GM12878 (cell line): ENCODE results near the gene THSD4. TPM values are rescaled to one million over a fixed set of nuclear protein-coding genes. Genes with fewer than 3 reads are reported as not detected.

ENCODE experiments used
- ATAC-seq: fragments of 200-7000 bp; cut with Tn5 transposase; 3 replicates; pipeline ENCODE4 v1.9.1; 2020; ENCODE audit warnings: mild to moderate bottlenecking, moderate library complexity
- BruUV-seq: library from RNA; stranded (reverse); fragments of 400-500 nt; replicated peaks from 2 replicates; lab custom pipeline; 2021; lab: Mats Ljungman, UMichigan
- CTCF ChIA-PET: fragments of 300-600 bp; sonication (Branson Sonifier 250); formaldehyde crosslinking; extraction: SDS; loops from one replicate; lab custom pipeline; 2021; ENCODE audit warnings: inconsistent platforms; lab: Yijun Ruan, JAX
- POLR2A ChIA-PET: fragments of 350-600 bp; formaldehyde crosslinking; extraction: SDS; loops from one replicate; lab custom pipeline; 2021; ENCODE audit warnings: inconsistent platforms; lab: Charles Lee
- RAD21 ChIA-PET: fragments of 300-600 bp; sonication (Branson Sonifier 250); formaldehyde crosslinking; loops from one replicate; lab custom pipeline; 2023; ENCODE audit warnings: antibody characterized with exemption; ENCODE audit not compliant: unreplicated experiment; lab: Charles Lee
- SMC1A ChIA-PET: fragments of 300-600 bp; sonication (Branson Sonifier 250); formaldehyde crosslinking; loops from one replicate; lab custom pipeline; 2023; ENCODE audit not compliant: unreplicated experiment, uncharacterized antibody; lab: Charles Lee
- DNase-seq: peaks from one replicate; pipeline ENCODE4 v3.0.0-alpha.2; 2011; ENCODE audit warnings: low read depth, low spot score
- FAIRE-seq: peaks from 3 replicates; lab custom pipeline; 2011; peaks lifted over from hg19 to GRCh38; lab: Jason Lieb, UNC
- H2AFZ ChIP-seq: 2 replicates; pipeline ENCODE4 v1.6.0; 2011; ENCODE audit warnings: low read depth, low read length, control low read depth; ENCODE audit not compliant: control insufficient read depth
- H3K27ac ChIP-seq: 2 replicates; pipeline ENCODE4 v1.5.1; 2011; ENCODE audit warnings: control low read depth; ENCODE audit not compliant: control insufficient read depth, insufficient read depth
- H3K27me3 ChIP-seq, 2 experiments: replicated peaks in 1 of 2; 2 replicates each; pipeline versions ENCODE4 v1.6.0 to v1.6.1; 2011; ENCODE audit warnings: low read length in 1 of 2; ENCODE audit not compliant: control insufficient read depth in 2 of 2, insufficient read depth in 2 of 2
- H3K36me3 ChIP-seq, 2 experiments: 2 replicates each; pipeline ENCODE4 v1.5.1; 2011; ENCODE audit warnings: low read length in 1 of 2; ENCODE audit not compliant: control insufficient read depth in 2 of 2, insufficient read depth in 2 of 2
- H3K4me1 ChIP-seq: 2 replicates; pipeline ENCODE4 v1.6.1; 2011; ENCODE audit warnings: mild to moderate bottlenecking, low read length, moderate library complexity, mixed read lengths; ENCODE audit not compliant: control insufficient read depth, insufficient read depth
- H3K4me2 ChIP-seq: 2 replicates; pipeline ENCODE4 v1.6.0; 2011; ENCODE audit warnings: control low read depth; ENCODE audit not compliant: control insufficient read depth, insufficient read depth
- H3K4me3 ChIP-seq: fragments of 200-600 bp; sonication (generic); 2 replicates; pipeline ENCODE4 v1.5.1; 2016
- H3K79me2 ChIP-seq: 2 replicates; pipeline ENCODE4 v1.6.0; 2011; ENCODE audit warnings: low read length; ENCODE audit not compliant: control insufficient read depth, insufficient read depth
- H3K9ac ChIP-seq: 2 replicates; pipeline ENCODE4 v1.8.0; 2011; ENCODE audit warnings: low read length, control low read depth, mixed read lengths; ENCODE audit not compliant: control insufficient read depth, insufficient read depth
- H3K9me3 ChIP-seq: replicated peaks from 3 replicates; pipeline ENCODE4 v1.5.1; 2011; ENCODE audit warnings: mild to moderate bottlenecking, low read length; ENCODE audit not compliant: control insufficient read depth, insufficient read depth
- H4K20me1 ChIP-seq: 2 replicates; pipeline ENCODE4 v1.6.0; 2011; ENCODE audit not compliant: control insufficient read depth, insufficient read depth
- CREM ChIP-seq: IDR thresholded peaks from 2 replicates; pipeline ENCODE4 v1.6.1; 2014; ENCODE audit warnings: antibody characterized with exemption, low read depth
- E2F4 ChIP-seq: IDR thresholded peaks from 2 replicates; pipeline ENCODE4 v1.6.1; 2012; ENCODE audit warnings: low read depth, low read length, improper control_type of control experiment
- ESRRA ChIP-seq: IDR thresholded peaks from 2 replicates; pipeline ENCODE4 v1.6.1; 2012; ENCODE audit warnings: mild to moderate bottlenecking, low read length, improper control_type of control experiment
- ETV6 ChIP-seq, 2 experiments: fragments of 450-650 bp in 1 of 2; IDR thresholded peaks in 1 of 2; conservative IDR thresholded peaks in 1 of 2; 2 replicates each; pipeline ENCODE4 v1.6.1; 2014; ENCODE audit warnings: antibody characterized with exemption in 1 of 2, borderline replicate concordance in 1 of 2, low read depth in 1 of 2, mild to moderate bottlenecking in 1 of 2, moderate library complexity in 1 of 2
- HSF1 ChIP-seq: fragments of 150-350 bp; IDR thresholded peaks from 2 replicates; pipeline ENCODE4 v1.6.1; 2014; ENCODE audit warnings: mild to moderate bottlenecking, low read depth, low read length
- JUND ChIP-seq: IDR thresholded peaks from 2 replicates; pipeline ENCODE4 v1.6.1; 2012; ENCODE audit warnings: low read depth, mild to moderate bottlenecking, low read length, improper control_type of control experiment, moderate library complexity
- MEF2A ChIP-seq: IDR thresholded peaks from 2 replicates; pipeline ENCODE4 v1.6.1; 2011; ENCODE audit warnings: low read depth, mild to moderate bottlenecking, low read length, moderate library complexity; ENCODE audit not compliant: insufficient read depth
- MYC ChIP-seq: IDR thresholded peaks from 2 replicates; pipeline ENCODE4 v1.6.1; 2011; ENCODE audit warnings: mild to moderate bottlenecking, low read length, moderate library complexity, inconsistent platforms; ENCODE audit not compliant: insufficient read depth, insufficient replicate concordance, insufficient read length, severe bottlenecking
- NFYA ChIP-seq: IDR thresholded peaks from 2 replicates; pipeline ENCODE4 v1.6.1; 2011; ENCODE audit warnings: low read depth, mild to moderate bottlenecking, low read length, improper control_type of control experiment, borderline replicate concordance
- NR2C2 ChIP-seq: IDR thresholded peaks from 2 replicates; pipeline ENCODE4 v1.6.1; 2011; ENCODE audit warnings: borderline replicate concordance, low read depth; ENCODE audit not compliant: control insufficient read depth, insufficient read length
- RBBP5 ChIP-seq: fragments of 200-600 bp; sonication (generic); conservative IDR thresholded peaks from 2 replicates; pipeline ENCODE4 v1.6.1; 2016
- RCOR1 ChIP-seq: conservative IDR thresholded peaks from 2 replicates; pipeline ENCODE4 v1.6.1; 2012; ENCODE audit warnings: low read depth, low read length, improper control_type of control experiment
- RFX5 ChIP-seq: IDR thresholded peaks from 2 replicates; pipeline ENCODE4 v1.6.1; 2011; ENCODE audit warnings: low read depth, low read length, improper control_type of control experiment
- SIN3A ChIP-seq: IDR thresholded peaks from 2 replicates; pipeline ENCODE4 v1.6.1; 2012; ENCODE audit warnings: low read depth, low read length, improper control_type of control experiment
- SUZ12 ChIP-seq: fragments of 200-600 bp; sonication (generic); IDR thresholded peaks from one replicate; pipeline ENCODE4 v1.6.1; 2018; ENCODE audit warnings: antibody characterized with exemption, mild to moderate bottlenecking; ENCODE audit not compliant: unreplicated experiment
- ZNF274 ChIP-seq: IDR thresholded peaks from one replicate; pipeline ENCODE4 v1.8.0; 2011; ENCODE audit not compliant: insufficient read length, insufficient read depth
- ZNF384 ChIP-seq: IDR thresholded peaks from 2 replicates; pipeline ENCODE4 v1.6.1; 2012; ENCODE audit warnings: low read depth, mild to moderate bottlenecking, low read length, improper control_type of control experiment, borderline replicate concordance
- ZSCAN29 ChIP-seq: fragments of 450-650 bp; IDR thresholded peaks from 2 replicates; pipeline ENCODE4 v1.6.1; 2017; ENCODE audit warnings: mild to moderate bottlenecking, moderate library complexity
- WGBS: methylation state at CpG from one replicate; pipeline ENCODE4 v1.1.6; 2016; ENCODE audit warnings: low lambda C conversion rate; ENCODE audit not compliant: insufficient replicate concordance, insufficient coverage; ENCODE audit errors: missing lambda C conversion rate; 5-methylcytosine and 5-hydroxymethylcytosine counted together
- in situ Hi-C: fragments of 300-500 bp; cut with MboI; formaldehyde crosslinking; loops from 9 replicates; pipeline ENCODE4 v1.14.3; 2018; ENCODE audit warnings: mixed read lengths
- intact Hi-C: fragments of 100-400 bp; cut with micrococcal nuclease; formaldehyde crosslinking; loops from one replicate; pipeline ENCODE4 v1.14.2; 2022; ENCODE audit not compliant: unreplicated experiment
- polyA plus RNA-seq, 11 experiments: library from polyadenylated mRNA; depleted of rRNA in 4 of 11; unstranded in 6 of 11; stranded (reverse) in 5 of 11; fragments of >200 nt; fragmentation: Nextera tagmentation in 4 of 11; fragmentation: Illumina TruSeq in 1 of 11; extraction: Ambion mirVana in 4 of 11; extraction: Trizol in 1 of 11; gene quantifications; 1 replicate in 1 of 11; 2 replicates in 10 of 11; pipeline versions ENCODE4 v1.2.1 to v1.2.3, GENCODE V29; 2011 to 2016; ENCODE audit warnings: inconsistent platforms in 2 of 11, missing spikeins in 2 of 11, low read depth in 1 of 11
- total RNA-seq, 4 experiments: library from RNA; depleted of rRNA in 3 of 4; stranded (reverse); fragments of >200 nt in 3 of 4; fragmentation: Illumina TruSeq in 1 of 4; extraction: Trizol in 1 of 4; gene quantifications; 2 replicates each; pipeline versions ENCODE4 v1.2.1 to v1.2.3, GENCODE V29; 2013 to 2021
- TF ChIP-seq, protein P1 (sequence below): IDR thresholded peaks from 2 replicates; pipeline ENCODE4 v1.6.1; 2011; ENCODE audit warnings: borderline replicate concordance, low read depth, mild to moderate bottlenecking, moderate library complexity, mixed read lengths, low read length; ENCODE audit not compliant: insufficient read depth; ENCODE audit errors: extremely low read length

THSD4 gene
- total and polyA plus RNA-seq, 10 of the 15 experiments (the other 5 are each of a cell fraction or from before 2014, with no cell fraction given): 0.04 to 0.13 (median 0.05) TPM; not detected in 7

GRCh38 chr15:71223516-71223915 lies 108.2 kb downstream of the THSD4 start:
- Histone ChIP-seq H3K27me3 (no peaks in the 10 kb centered on the region), H3K4me1 (no peaks in the 10 kb centered on the region), H3K9me3 (no peaks in the 10 kb centered on the region), H3K4me3 (no peak overlapping the region), H3K4me2 (no peak overlapping the region), H3K36me3 (no peaks in the 10 kb centered on the region), H3K9ac (no peak overlapping the region), H2AFZ (no peak overlapping the region), H4K20me1 (no peaks in the 10 kb centered on the region), H3K79me2 (no peaks in the 10 kb centered on the region), H3K27ac (no peak overlapping the region)
- 3% methylated on average over 2 of the region's 2 CpGs for WGBS
- in situ Hi-C loops (no loop called here), intact Hi-C loops (no loop called here)
- CTCF ChIA-PET: no interaction called here
- RAD21 ChIA-PET: no interaction called here
- no peak for FAIRE-seq
- SMC1A ChIA-PET: no interaction called here
- no peak for ATAC-seq
- TF ChIP-seq ESRRA: no peak
- TF ChIP-seq CREM: no peak
- no peak for TF ChIP-seq E2F4
- TF ChIP-seq HSF1: no peak
- no peak for TF ChIP-seq JUND
- no peak for TF ChIP-seq ZNF384
- TF ChIP-seq ETV6 (conservative IDR thresholded peaks at IDR 0.05 in 1 of 2, IDR thresholded peaks at IDR 0.05 in 1 of 2; ENCODE audit: borderline replicate concordance in 1 of 2, low read depth in 1 of 2): no peak
- no peak for TF ChIP-seq MEF2A
- no peak for TF ChIP-seq SUZ12
- TF ChIP-seq NFYA: no peak
- no peak for TF ChIP-seq ZSCAN29
- no peak for TF ChIP-seq NR2C2
- no peak for TF ChIP-seq RBBP5
- no peak for TF ChIP-seq RFX5
- no peak for TF ChIP-seq SIN3A
- no peak for TF ChIP-seq ZNF274
- TF ChIP-seq MYC: no peak
- TF ChIP-seq, protein P1, sequence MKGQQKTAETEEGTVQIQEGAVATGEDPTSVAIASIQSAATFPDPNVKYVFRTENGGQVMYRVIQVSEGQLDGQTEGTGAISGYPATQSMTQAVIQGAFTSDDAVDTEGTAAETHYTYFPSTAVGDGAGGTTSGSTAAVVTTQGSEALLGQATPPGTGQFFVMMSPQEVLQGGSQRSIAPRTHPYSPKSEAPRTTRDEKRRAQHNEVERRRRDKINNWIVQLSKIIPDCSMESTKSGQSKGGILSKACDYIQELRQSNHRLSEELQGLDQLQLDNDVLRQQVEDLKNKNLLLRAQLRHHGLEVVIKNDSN: no peak
- no peak for TF ChIP-seq RCOR1
- DNase-seq: no peak
- no TSS peak for BruUV-seq
- POLR2A ChIA-PET: no interaction called here
